Stimulated activated naive CD8-positive, alpha-beta T cell treated with anti-CD3 and anti-CD28 coated beads, Interleukin-15, Interleukin-2, amounts not matched to agents 100 ng/mL and 50 ng/mL, for 24 hours (primary cell): Measurements from ENCODE around the gene ALDH9A1.
"Not testable (repeated sequence)": the region's sequence is repeated elsewhere in the genome, so short reads cannot be mapped to it uniquely, and the experiment has no call there.

Experiments
- H3K27ac Mint-ChIP-seq: one replicate; pipeline ENCODE4 v1.8.0; 2021; ENCODE audit warnings: mild to moderate bottlenecking, mixed read lengths
- H3K27me3 Mint-ChIP-seq: one replicate; pipeline ENCODE4 v1.8.0; 2021; ENCODE audit warnings: mixed read lengths
- H3K36me3 Mint-ChIP-seq: one replicate; pipeline ENCODE4 v1.8.0; 2021; ENCODE audit warnings: low read depth, mixed read lengths
- H3K4me1 Mint-ChIP-seq: one replicate; pipeline ENCODE4 v1.8.0; 2021; ENCODE audit warnings: low read depth, mixed read lengths
- H3K4me3 Mint-ChIP-seq: one replicate; pipeline ENCODE4 v1.8.0; 2021; ENCODE audit warnings: mild to moderate bottlenecking, mixed read lengths
- H3K9me3 Mint-ChIP-seq: one replicate; pipeline ENCODE4 v1.8.0; 2021; ENCODE audit warnings: mixed read lengths

The ALDH9A1 gene

DNA sequence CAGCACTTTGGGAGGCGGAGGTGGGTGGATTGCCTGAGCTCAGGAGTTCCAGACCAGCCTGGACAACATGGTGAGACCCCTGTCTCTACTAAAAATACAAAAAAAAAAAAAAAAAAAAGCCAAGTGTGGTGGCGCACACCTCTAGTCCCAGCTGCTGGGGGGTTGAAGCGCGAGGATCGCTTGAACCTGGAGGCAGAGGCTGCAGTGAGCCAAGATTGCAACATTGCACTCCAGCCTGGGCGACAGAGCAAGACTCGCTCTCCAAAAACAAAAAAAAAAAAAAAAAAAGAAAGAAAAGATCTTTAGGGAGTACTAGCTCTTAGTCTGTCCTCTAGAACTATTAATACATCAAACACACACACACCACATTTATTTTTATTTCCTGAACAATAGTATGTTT, 3.6 kb upstream of the ALDH9A1 start:
- H3K9me3 Mint-ChIP-seq, H3K4me3 Mint-ChIP-seq, H3K36me3 Mint-ChIP-seq, H3K27ac Mint-ChIP-seq: not testable (repeated sequence)
- H3K4me1 Mint-ChIP-seq, result peaks cover 11% of the 10 kb centered on the region
- peaks cover 11% of the 10 kb centered on the region for H3K27me3 Mint-ChIP-seq

DNA sequence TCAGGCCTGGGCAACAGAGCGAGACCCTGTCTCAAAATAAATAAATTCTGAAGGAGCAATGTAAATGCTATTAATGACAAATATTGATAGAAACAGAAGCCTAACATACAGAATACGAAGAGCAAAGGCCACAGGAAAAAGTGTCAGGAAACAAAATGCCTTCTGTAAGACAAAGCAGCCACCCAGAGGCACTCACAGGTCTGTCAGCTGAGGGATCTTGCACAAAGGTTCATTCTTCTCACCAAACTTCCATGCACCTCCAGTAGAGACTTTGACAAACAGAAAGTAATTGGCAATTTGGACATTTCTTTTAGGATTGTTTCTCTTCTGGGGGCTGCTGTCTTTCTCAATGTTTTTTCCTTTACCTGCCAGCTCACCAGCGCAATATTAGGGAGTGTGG, 1.2 kb upstream of the ALDH9A1 start:
- Mint-ChIP-seq H3K36me3 (peaks cover 9% of the 10 kb centered on the region), H3K9me3 (no peaks in the 10 kb centered on the region), H3K4me3 (peak overlapping the region; percentile 37), H3K27ac (no peak overlapping the region), H3K27me3 (no peaks in the 10 kb centered on the region), H3K4me1 (peaks cover 29% of the 10 kb centered on the region)

DNA sequence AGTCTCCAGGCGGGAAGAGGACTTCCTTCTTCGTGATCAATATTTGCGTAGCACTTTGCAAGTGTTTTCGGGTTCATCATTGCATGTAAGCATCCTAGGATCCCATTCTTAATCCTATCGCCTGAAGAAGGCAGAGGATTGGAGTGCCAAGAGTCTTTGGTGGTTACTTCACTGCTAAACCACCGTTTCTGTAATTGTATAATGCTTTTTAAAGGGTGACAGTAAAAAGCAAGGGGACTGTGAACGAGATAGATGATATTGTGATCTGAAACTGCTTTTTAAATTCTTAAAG, 345 bp upstream of the ALDH9A1 start:
- Mint-ChIP-seq H3K27ac (peak overlapping the region; percentile 95), H3K36me3 (peaks cover 17% of the 10 kb centered on the region), H3K9me3 (no peaks in the 10 kb centered on the region), H3K27me3 (no peaks in the 10 kb centered on the region), H3K4me3 (peak overlapping the region; percentile 98), H3K4me1 (peaks cover 29% of the 10 kb centered on the region)

DNA sequence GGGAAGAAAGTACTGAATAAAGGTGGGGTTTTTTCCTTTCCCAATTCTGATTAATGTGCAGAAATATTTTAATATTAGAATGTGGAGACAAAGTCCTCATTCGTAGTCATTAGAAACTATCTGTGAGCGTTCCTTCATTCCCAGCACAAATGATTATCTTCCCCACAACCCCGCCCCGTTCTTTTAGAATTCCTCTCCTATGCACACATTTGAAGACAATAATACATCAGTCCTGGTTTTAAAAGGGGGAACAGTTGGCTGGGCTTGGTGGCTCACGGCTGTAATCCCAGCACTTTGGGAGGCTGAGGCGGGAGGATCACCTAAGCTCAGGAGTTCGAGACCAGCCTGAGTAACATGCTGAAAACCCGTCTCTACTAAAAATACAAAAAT, 876 bp downstream of the ALDH9A1 start:
- peak overlapping the region; percentile 94 for H3K27ac Mint-ChIP-seq
- H3K36me3 Mint-ChIP-seq, result peaks cover 24% of the 10 kb centered on the region
- peaks cover 29% of the 10 kb centered on the region for H3K4me1 Mint-ChIP-seq
- no peaks in the 10 kb centered on the region for H3K27me3 Mint-ChIP-seq
- H3K4me3 Mint-ChIP-seq, result peak overlapping the region; percentile 98
- no peaks in the 10 kb centered on the region for H3K9me3 Mint-ChIP-seq

DNA sequence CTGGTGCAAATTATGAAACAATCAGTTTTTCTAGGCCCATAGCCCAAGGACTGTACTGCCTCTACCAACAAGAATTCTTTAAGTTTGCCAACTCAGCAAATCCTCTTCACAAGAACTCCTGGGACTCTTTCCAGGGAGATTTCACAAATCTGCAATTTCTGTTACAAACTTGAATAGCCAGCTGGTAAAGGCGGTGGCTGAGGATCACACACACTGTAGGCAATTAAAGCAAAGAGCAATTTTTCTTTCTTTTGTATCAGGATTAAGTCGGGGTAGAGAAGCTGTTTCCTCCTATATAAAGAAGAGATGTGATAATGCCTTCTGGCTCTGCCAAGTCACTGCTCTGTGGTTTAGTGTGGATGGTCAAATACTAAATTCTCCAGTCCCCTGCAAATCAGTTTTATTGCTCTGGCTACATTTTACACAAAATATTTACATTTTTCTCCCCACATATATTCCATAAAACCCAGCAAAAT, 1.7 kb downstream of the ALDH9A1 start:
- no peaks in the 10 kb centered on the region for H3K9me3 Mint-ChIP-seq

DNA sequence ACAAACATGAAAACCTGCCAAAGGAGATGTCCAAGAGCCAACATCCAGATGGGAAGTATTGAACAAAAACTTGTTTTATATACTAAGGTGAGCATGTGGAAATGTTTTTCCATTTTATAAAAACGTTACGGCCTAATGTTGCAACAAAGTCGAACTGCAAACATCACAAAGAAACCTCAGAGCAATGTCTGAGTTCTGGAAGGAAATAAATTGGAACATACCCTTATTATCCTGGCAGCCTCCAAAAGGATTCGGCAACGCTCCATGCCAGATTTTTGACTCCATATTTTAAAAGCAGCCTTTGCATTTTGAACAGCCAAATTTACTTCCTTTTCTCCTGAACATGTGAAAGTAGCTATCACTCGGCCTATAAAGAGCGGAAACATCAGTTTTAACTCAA, 3.3 kb downstream of the ALDH9A1 start:
- Mint-ChIP-seq H3K4me1 (peaks cover 43% of the 10 kb centered on the region), H3K27me3 (no peaks in the 10 kb centered on the region), H3K36me3 (peaks cover 40% of the 10 kb centered on the region), H3K27ac (no peak overlapping the region), H3K9me3 (no peaks in the 10 kb centered on the region), H3K4me3 (peak overlapping the region; percentile 17)

More for the DNA sequence above, 1.7 kb downstream of the ALDH9A1 start:
- Mint-ChIP-seq H3K27ac (no peak overlapping the region), H3K4me1 (peaks cover 35% of the 10 kb centered on the region), H3K36me3 (peaks cover 33% of the 10 kb centered on the region), H3K4me3 (peak overlapping the region; percentile 98), H3K27me3 (no peaks in the 10 kb centered on the region)

DNA sequence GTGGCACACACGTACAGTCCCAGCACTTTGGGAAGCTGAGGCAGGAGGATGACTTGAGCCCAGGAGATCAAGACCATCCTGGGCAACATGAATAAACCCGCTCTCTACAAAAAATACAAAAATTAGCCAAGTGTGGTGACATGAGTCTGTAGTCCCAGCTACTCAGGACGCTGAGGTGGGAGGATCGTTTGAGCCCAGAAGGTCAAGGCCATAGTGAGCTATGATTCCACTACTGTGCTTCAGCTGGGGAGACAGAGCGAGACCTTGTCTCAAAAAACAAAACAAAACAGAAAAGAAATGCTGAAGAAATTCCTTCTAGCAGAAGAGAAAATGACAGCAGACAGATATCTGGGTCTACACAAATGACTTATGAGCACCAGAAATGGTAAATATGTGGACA, 10.3 kb downstream of the ALDH9A1 start:
- Mint-ChIP-seq H3K27me3 (no peaks in the 10 kb centered on the region), H3K4me3 (no peak overlapping the region), H3K4me1 (peaks cover 53% of the 10 kb centered on the region), H3K9me3 (no peaks in the 10 kb centered on the region), H3K27ac (no peak overlapping the region), H3K36me3 (peaks cover 58% of the 10 kb centered on the region)

DNA sequence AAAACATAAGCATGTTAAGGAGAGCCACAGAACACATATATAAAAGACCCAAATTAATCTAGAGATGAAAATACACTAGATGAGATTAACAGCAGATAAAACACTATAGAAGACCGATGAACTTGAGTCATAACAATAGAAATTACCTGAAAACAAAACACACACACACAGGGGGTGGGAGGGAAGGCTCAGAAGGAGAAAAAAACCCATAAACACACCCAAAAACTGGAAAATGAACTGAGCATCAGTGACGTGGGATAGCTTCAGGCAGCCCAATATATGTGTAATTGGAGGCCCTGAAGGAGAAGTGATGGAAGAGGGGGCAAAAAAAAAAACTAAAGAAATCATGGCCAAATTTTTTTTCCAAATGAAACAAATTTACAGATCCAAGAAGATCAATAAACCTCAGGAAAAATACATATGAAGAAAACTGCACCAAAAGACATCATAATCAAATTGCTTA, 11.4 kb downstream of the ALDH9A1 start:
- Mint-ChIP-seq H3K4me3 (peak overlapping the region; percentile 2), H3K9me3 (no peaks in the 10 kb centered on the region), H3K4me1 (peaks cover 50% of the 10 kb centered on the region), H3K36me3 (peaks cover 62% of the 10 kb centered on the region), H3K27me3 (no peaks in the 10 kb centered on the region), H3K27ac (peak overlapping the region; percentile 2)

DNA sequence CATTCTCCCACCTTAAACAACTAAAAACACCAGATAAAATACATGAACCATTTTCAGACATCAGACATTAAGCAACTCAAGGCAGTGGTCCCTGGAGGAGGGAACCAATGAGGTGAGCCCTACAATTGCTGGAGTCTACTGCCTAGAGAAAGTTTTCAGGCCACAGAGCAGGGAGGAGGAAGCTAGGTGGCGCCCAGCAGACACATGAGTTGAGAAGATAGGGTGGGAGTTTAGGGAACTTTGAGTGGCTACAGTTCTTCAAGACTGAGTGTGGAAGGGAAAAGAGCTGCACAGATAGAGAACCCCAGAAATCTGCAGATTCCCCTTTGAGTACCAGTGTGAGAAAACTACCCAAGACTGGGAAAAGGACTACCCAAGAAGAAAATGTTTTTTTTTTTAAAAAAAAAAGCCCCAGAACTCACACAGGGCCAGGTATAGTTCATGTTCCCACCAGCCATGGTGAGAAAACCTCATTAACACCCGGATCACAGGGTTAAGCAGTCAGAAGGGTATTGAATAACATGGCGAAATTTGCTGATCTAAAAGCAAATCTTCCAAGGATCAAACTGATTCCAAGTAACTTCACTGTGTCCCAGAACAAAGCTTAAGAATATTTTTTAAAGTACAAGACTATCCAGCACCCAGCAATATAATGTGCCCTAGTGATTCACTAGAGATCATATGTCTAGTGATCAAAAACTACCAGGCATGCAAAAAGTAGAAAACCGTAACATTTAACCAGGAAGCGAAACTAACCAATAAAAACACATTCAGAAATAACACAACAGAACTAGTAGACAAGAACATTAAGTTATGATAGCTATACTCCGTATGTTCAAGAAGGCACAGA, 12.0 kb downstream of the ALDH9A1 start:
- no peaks in the 10 kb centered on the region for H3K9me3 Mint-ChIP-seq
- peaks cover 43% of the 10 kb centered on the region for H3K4me1 Mint-ChIP-seq
- peak overlapping the region; percentile 2 for H3K4me3 Mint-ChIP-seq
- H3K36me3 Mint-ChIP-seq, result peaks cover 64% of the 10 kb centered on the region
- no peaks in the 10 kb centered on the region for H3K27me3 Mint-ChIP-seq
- peak overlapping the region; percentile 13 for H3K27ac Mint-ChIP-seq

DNA sequence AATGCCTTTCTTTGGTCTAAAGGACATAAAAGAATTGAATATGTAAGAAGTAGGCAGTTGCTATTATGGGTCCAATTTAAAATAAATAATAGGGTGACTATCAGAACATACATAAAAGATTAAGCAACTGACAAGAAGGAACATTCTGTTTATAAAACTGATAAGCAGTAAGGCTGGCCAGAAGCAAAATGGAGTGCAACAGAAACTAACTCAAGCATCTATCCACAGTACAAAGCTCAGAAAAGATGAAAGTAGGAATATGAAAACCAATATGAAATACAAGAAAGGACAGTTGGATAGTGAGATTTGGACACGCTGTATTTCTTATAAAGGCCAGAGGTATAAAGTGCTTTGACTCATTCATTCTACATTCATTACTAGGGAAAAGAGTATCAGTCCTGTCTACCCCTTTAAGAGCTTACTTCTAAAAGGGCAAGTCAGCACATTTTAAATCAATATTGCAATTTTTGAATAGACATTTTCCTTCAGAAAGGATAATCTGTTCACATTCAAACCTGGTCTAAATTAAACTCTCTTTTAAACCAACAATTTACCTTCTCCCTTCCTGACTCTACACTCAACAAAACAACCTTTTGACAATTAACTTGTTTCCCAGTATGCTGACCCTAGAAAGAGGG, 14.4 kb downstream of the ALDH9A1 start:
- H3K4me3 Mint-ChIP-seq, result no peak overlapping the region
- peaks cover 75% of the 10 kb centered on the region for H3K36me3 Mint-ChIP-seq
- H3K27me3 Mint-ChIP-seq, result no peaks in the 10 kb centered on the region
- peaks cover 46% of the 10 kb centered on the region for H3K4me1 Mint-ChIP-seq
- H3K9me3 Mint-ChIP-seq, result no peaks in the 10 kb centered on the region
- H3K27ac Mint-ChIP-seq, result no peak overlapping the region

DNA sequence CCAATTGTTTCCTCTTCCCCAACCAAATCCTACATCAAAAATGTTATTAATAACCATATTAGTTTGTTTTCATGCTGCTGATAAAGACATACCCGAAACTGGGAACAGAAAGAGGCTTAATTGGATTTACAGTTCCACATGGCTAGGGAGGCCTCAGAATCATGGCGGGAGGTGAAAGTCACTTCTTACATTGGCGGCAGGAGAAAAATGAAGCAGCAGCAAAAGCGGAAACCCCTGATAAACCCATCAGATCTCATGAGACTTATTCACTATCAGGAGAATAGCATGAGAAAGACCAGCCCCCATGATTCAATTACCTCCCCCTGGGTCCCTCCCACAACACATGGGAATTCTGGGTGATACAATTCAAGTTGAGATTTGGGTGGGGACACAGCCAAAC, 17.6 kb downstream of the ALDH9A1 start:
- not testable (repeated sequence) for H3K9me3 Mint-ChIP-seq, H3K27me3 Mint-ChIP-seq, H3K4me3 Mint-ChIP-seq, H3K27ac Mint-ChIP-seq
- peaks cover 28% of the 10 kb centered on the region for H3K4me1 Mint-ChIP-seq
- H3K36me3 Mint-ChIP-seq, result peaks cover 73% of the 10 kb centered on the region

DNA sequence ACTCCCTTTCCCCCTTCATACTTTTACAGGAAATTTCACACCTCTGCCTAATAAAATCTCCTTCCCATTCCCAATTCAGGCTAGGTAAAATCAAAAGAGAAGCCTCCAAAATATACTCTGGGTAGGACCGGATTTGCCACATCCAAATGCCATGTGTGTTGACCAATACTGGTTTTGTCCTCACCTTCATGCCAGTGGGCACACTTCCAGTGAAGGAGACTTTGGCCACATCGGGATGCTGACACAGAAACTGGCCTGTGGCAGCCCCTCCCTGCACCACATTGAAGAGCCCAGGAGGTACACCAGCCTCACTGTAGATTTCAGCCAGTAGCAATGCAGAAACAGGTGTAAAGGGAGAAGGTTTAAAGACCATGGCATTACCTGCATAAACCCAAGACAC, 18.1 kb downstream of the ALDH9A1 start:
- H3K36me3 Mint-ChIP-seq, result peaks cover 73% of the 10 kb centered on the region
- no peaks in the 10 kb centered on the region for H3K9me3 Mint-ChIP-seq
- peaks cover 23% of the 10 kb centered on the region for H3K4me1 Mint-ChIP-seq
- H3K27me3 Mint-ChIP-seq, result no peaks in the 10 kb centered on the region
- H3K4me3 Mint-ChIP-seq, result no peak overlapping the region
- H3K27ac Mint-ChIP-seq, result no peak overlapping the region

DNA sequence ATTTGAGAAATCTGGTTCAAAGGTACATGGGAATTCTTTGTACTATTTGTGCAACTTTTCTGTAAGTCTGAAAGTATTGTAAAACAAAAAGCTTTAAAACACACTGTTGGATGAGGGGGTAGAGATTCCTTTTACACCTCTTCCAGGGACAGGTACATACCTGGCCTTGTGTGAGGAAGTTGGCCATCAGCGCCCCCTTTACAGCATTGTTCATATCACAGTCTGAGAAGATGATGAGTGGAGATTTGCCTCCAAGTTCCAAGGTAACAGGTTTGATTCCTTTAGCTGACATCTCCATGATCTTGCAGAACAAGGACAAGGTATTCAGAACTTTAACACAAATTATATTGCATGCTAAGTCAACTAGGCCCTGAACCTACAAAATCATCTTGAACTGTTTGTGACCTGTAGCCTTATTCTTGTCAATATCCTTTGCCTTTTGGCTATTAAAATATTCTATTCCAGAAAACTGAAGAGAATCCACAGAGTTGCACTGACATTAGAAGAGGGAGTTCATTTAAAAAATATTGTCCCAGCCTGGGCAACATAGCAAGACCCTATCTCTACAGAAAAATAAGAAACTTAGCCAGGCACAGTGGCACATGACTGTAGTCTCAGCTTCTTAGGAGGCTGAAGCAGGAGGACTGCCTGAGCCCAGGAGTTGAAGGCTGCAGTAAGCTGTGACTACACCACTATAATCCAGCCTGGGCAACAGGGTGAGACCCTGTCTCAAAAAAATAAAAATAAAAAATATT, 18.9 kb downstream of the ALDH9A1 start:
- Mint-ChIP-seq H3K4me1 (peaks cover 16% of the 10 kb centered on the region), H3K9me3 (no peaks in the 10 kb centered on the region), H3K27ac (no peak overlapping the region), H3K36me3 (peaks cover 71% of the 10 kb centered on the region), H3K4me3 (no peak overlapping the region), H3K27me3 (no peaks in the 10 kb centered on the region)

DNA sequence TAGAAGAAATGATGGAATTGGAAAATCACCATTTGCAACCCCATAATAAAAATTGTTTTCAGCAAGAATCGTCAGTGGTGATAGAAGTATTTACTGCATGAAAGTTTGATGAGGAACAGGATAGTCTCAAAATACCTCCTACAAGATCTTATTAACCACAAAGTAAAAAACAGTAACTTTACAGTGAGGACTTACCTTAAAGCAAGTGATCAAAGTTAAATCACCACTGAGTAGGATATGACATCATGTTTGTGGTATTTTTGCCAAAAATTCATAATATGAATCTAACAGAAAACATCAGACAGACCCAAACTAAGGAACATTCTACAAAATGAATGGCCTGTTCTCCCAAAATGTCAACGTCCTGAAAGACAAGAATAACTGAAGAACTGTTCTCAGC, 19.9 kb downstream of the ALDH9A1 start:
- H3K4me3 Mint-ChIP-seq, result no peak overlapping the region

DNA sequence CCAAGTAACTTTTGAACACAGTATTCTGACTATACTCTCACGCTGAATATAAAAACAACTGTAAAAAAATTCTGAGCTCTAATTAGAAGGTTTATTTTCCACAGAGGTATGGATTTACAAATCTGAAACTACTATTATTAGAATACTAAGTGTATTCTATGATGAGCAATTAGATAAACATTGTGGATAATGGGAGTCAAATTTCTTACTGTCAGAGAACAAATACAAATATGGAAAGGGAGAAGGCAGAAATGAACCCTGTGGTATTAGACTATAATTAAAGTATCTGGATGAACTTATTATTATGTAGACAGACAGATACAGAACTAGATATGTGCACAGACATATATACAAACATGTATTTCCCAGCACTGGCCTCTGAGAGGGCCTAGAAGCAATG, 22.6 kb downstream of the ALDH9A1 start:
- no peak overlapping the region for H3K4me3 Mint-ChIP-seq
- no peaks in the 10 kb centered on the region for H3K9me3 Mint-ChIP-seq
- no peak overlapping the region for H3K27ac Mint-ChIP-seq
- peaks cover 14% of the 10 kb centered on the region for H3K4me1 Mint-ChIP-seq
- no peaks in the 10 kb centered on the region for H3K27me3 Mint-ChIP-seq
- peaks cover 71% of the 10 kb centered on the region for H3K36me3 Mint-ChIP-seq

More for the DNA sequence above, 19.9 kb downstream of the ALDH9A1 start:
- Mint-ChIP-seq H3K4me1 (peaks cover 14% of the 10 kb centered on the region), H3K36me3 (peaks cover 75% of the 10 kb centered on the region), H3K9me3 (no peaks in the 10 kb centered on the region), H3K27ac (peak overlapping the region; percentile 12), H3K27me3 (no peaks in the 10 kb centered on the region)
